ENCODE results near the gene MANSC4.

Gene MANSC4

GRCh38 chr12:27779920-27780611 is at the start of gene MANSC4, which contains the start of gene KLHL42:
Gene MANSC4, minus strand, starts transcription at chr12:27780236. Its CDS starts 8,960 bp downstream, at chr12:27771276.
Gene KLHL42, plus strand, starts transcription at chr12:27780233. Its CDS starts 98 bp downstream, at chr12:27780331.
- TF ChIP-seq CTCF (conservative IDR thresholded peaks at IDR 0.05), result peak; percentile 18
- peak; percentile 99 for TF ChIP-seq ZFX (IDR thresholded peaks at IDR 0.05)
- H3K27ac ChIP-seq, result peak within 1 kb of the TSS; percentile 85

- H3K27ac ChIP-seq, result no peak overlapping the region
Measured at GRCh38 chr12:27828196-27828595, 48.2 kb upstream of the MANSC4 start.

DNA sequence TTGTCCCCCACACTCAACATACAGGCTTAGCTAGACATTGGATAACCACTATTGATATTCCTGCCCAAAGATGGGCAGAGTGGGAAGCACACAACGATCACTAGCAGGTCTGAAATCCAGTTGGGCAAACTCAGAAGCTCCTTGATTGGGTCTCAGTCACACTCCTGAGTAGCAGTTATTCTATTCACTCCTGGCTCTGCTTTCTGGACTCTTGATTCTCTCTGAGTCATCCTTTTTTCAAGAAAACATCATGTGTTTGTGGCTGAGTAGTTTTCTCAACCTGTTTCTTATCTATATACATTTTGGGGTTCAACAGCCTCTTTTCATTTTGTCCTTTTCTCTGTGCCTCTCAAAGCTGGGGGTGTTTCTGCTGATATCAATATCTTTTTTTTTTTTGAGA is 46.0 kb upstream of the MANSC4 start:
- TF ChIP-seq CTCF (conservative IDR thresholded peaks at IDR 0.05), result no peak
- TF ChIP-seq ZFX (IDR thresholded peaks at IDR 0.05), result no peak
- H3K27ac ChIP-seq, result no peak overlapping the region

More at GRCh38 chr12:27828196-27828595, 48.2 kb upstream of the MANSC4 start:
- no peak for TF ChIP-seq CTCF (conservative IDR thresholded peaks at IDR 0.05)
- TF ChIP-seq ZFX (IDR thresholded peaks at IDR 0.05), result no peak

GRCh38 chr12:27824126-27824842 is 44.2 kb upstream of the MANSC4 start:
- H3K27ac ChIP-seq, result no peak overlapping the region
- TF ChIP-seq ZFX (IDR thresholded peaks at IDR 0.05), result no peak
- TF ChIP-seq CTCF (conservative IDR thresholded peaks at IDR 0.05), result no peak

- no peak overlapping the region for H3K27ac ChIP-seq
- TF ChIP-seq ZFX (IDR thresholded peaks at IDR 0.05) (no peak), CTCF (conservative IDR thresholded peaks at IDR 0.05) (no peak)
Measured at GRCh38 chr12:27823038-27823437, 43.0 kb upstream of the MANSC4 start.

- H3K27ac ChIP-seq, result no peak overlapping the region
- no peak for TF ChIP-seq CTCF (conservative IDR thresholded peaks at IDR 0.05)
- TF ChIP-seq ZFX (IDR thresholded peaks at IDR 0.05), result no peak
Measured at GRCh38 chr12:27822076-27822712, 42.2 kb upstream of the MANSC4 start.

Data from C4-2B (cell line).